HG03354 (cell line): ENCODE measurements around the gene TSPAN32.

Source experiments
- ATAC-seq: cut with Tn5 transposase; IDR thresholded peaks from one replicate; pipeline ENCODE4 v1.9.1; 2021; ENCODE audit warnings: mild to moderate bottlenecking; ENCODE audit not compliant: unreplicated experiment, poor library complexity, severe bottlenecking

TSPAN32 gene

GRCh38 chr11:2312232-2313042 is 10.6 kb downstream of the TSPAN32 start:
- no peak for ATAC-seq

- ATAC-seq, result no peak
These were observed 11.5 kb downstream of the TSPAN32 start for GRCh38 chr11:2313051-2313951.

GRCh38 chr11:2314136-2314524 is 12.3 kb downstream of the TSPAN32 start:
- no peak for ATAC-seq

GRCh38 chr11:2314525-2315394 is 12.9 kb downstream of the TSPAN32 start:
- no peak for ATAC-seq

GRCh38 chr11:2315395-2316168 is 13.8 kb downstream of the TSPAN32 start:
- ATAC-seq, result no peak

- no peak for ATAC-seq
These were observed 14.6 kb downstream of the TSPAN32 start for GRCh38 chr11:2316169-2316962.

- no peak for ATAC-seq
These were observed 15.1 kb downstream of the TSPAN32 start for GRCh38 chr11:2316963-2317244.

- ATAC-seq, result no peak
These were observed 15.7 kb downstream of the TSPAN32 start for GRCh38 chr11:2317354-2318050.

- no peak for ATAC-seq
These were observed 16.3 kb downstream of the TSPAN32 start for GRCh38 chr11:2318123-2318522.

GRCh38 chr11:2318707-2319106 is 16.9 kb downstream of the TSPAN32 start:
- no peak for ATAC-seq

- no peak for ATAC-seq
These were observed 18.1 kb downstream of the TSPAN32 start for GRCh38 chr11:2319791-2320472.

- ATAC-seq, result no peak
These were observed 18.9 kb downstream of the TSPAN32 start for GRCh38 chr11:2320568-2321310.

GRCh38 chr11:2321311-2321683 is 19.5 kb downstream of the TSPAN32 start:
- no peak for ATAC-seq

- ATAC-seq, result no peak
These were observed 23.3 kb downstream of the TSPAN32 start for GRCh38 chr11:2325123-2325522.

- ATAC-seq, result no peak
These were observed 23.9 kb downstream of the TSPAN32 start for GRCh38 chr11:2325719-2326118.

- ATAC-seq, result no peak
These were observed 25.2 kb downstream of the TSPAN32 start for GRCh38 chr11:2327032-2327431.

- no peak for ATAC-seq
These were observed 26.2 kb downstream of the TSPAN32 start for GRCh38 chr11:2328021-2328420.
